ENCODE results near the gene C1QBP. TPM values are rescaled to one million over a fixed set of nuclear protein-coding genes. Genes with fewer than 3 reads are reported as not detected.

The C1QBP gene
- total and polyA plus RNA-seq, 2 of the 8 experiments (the other 6 are each of a cell fraction or from before 2014, with no cell fraction given), result 355 to 454 TPM

GRCh38 chr17:5468075-5468473, 29.1 kb upstream of the C1QBP start:
- H3K27ac ChIP-seq (ENCODE audit: low read depth, low read length), result peak overlapping the region; percentile 70
- H3K27me3 ChIP-seq (replicated peaks in 1 of 4; ENCODE audit: control insufficient read depth in 3 of 4, extremely low read depth in 1 of 4, insufficient read depth in 3 of 4, low read length in 3 of 4), result no peaks in the 10 kb centered on the region
- H3K4ac ChIP-seq (replicated peaks; ENCODE audit: insufficient read length, low read depth, low read length), result no peak overlapping the region
- 0 out of 2 replicates have a peak overlapping the region, but pooled peaks have one; percentile 25 for H2BK15ac ChIP-seq (ENCODE audit: low read length)
- H4K5ac ChIP-seq (ENCODE audit: insufficient read length, low read depth, low read length), result no peak overlapping the region
- H3K9ac ChIP-seq (replicated peaks in 1 of 4; ENCODE audit: extremely low read depth in 1 of 4, low read depth in 3 of 4, low read length in 3 of 4), result peak overlapping the region; percentile 86 to 95 (median 90)
- H3K14ac ChIP-seq (ENCODE audit: insufficient read length), result no peak overlapping the region
- H4K8ac ChIP-seq (ENCODE audit: extremely low read depth, insufficient read depth, low read length), result no peak overlapping the region
- CTCF ChIA-PET (ENCODE audit: partially characterized antibody), result interaction anchor here (0.6 to 1.2 kb wide), 3 partner anchors 17 to 963 kb away, joined by 3 to 4 read pairs (median 4); partner anchors contain the start of gene C1QBP
- peaks cover 3% of the 10 kb centered on the region; the same call in 1 of the 2 replicates for H3K79me1 ChIP-seq (ENCODE audit: low read depth, low read length)
- peaks cover 0 to 7% (median 4%) of the 10 kb centered on the region in 4 experiments; a peak in 4 of 8 replicates for H3K36me3 ChIP-seq (ENCODE audit: control insufficient read depth in 2 of 4, insufficient read depth in 4 of 4, low read length in 3 of 4)
- H3K18ac ChIP-seq (ENCODE audit: extremely low read depth, low read length), result no peak overlapping the region; the same call in 1 of the 2 replicates
- no peaks in the 10 kb centered on the region for H3K9me3 ChIP-seq (ENCODE audit: insufficient read depth in 2 of 2, low read depth in 1 of 2, low read length in 1 of 2)
- 1% methylated on average over 17 of the region's 17 CpGs; no CpG with 5 or more reads in 1 of the 2 experiments for WGBS, 2 experiments (ENCODE audit: extremely low coverage in 1 of 2, insufficient coverage in 1 of 2, insufficient read length in 1 of 2, insufficient replicate concordance in 2 of 2, low coverage in 1 of 2, low lambda C conversion rate in 2 of 2, missing lambda C conversion rate in 1 of 2)
- peak overlapping the region; percentile 69; the same call in 1 of the 2 replicates for H2BK5ac ChIP-seq (ENCODE audit: low read depth, low read length)
- no peak overlapping the region for H2BK20ac ChIP-seq (ENCODE audit: low read length)
- peaks cover 0 to 9% (median 6%) of the 10 kb centered on the region in 4 experiments; a peak in 3 of 7 replicates for H3K4me1 ChIP-seq (replicated peaks in 1 of 4; ENCODE audit: control insufficient read depth in 3 of 4, insufficient read depth in 4 of 4, low read length in 3 of 4)
- peak overlapping the region; percentile 13 for H3K56ac ChIP-seq (replicated peaks; ENCODE audit: insufficient read length, low read depth, low read length)
- H4K91ac ChIP-seq (replicated peaks; ENCODE audit: insufficient read length, low read length), result no peak overlapping the region
- no peak overlapping the region for H3K23ac ChIP-seq (ENCODE audit: insufficient read length)
- H2AK5ac ChIP-seq (ENCODE audit: low read depth, low read length), result peak overlapping the region; percentile 91; the same call in 1 of the 2 replicates
- H2AFZ ChIP-seq (ENCODE audit: low read length), result no peak overlapping the region; the same call in 1 of the 2 replicates
- FAIRE-seq (no peak), DNase-seq (ENCODE audit: low read depth in 1 of 2, low spot score in 2 of 2) (no peak)
- peak overlapping the region; percentile 89 to 91 for H3K4me2 ChIP-seq (ENCODE audit: insufficient read depth in 1 of 2, low read depth in 2 of 2, low read length in 2 of 2)
- peaks cover 46 to 56% of the 10 kb centered on the region in 2 experiments for H3K79me2 ChIP-seq (ENCODE audit: control insufficient read depth in 1 of 2, insufficient read depth in 2 of 2, low read length in 2 of 2)
- peak overlapping the region; percentile 98 to 100 (median 98) for H3K4me3 ChIP-seq (ENCODE audit: extremely low read depth in 1 of 4, insufficient read depth in 2 of 4, low read depth in 3 of 4, low read length in 4 of 4)
- H3K23me2 ChIP-seq (ENCODE audit: low read depth, low read length), result peaks cover 2% of the 10 kb centered on the region; the same call in 1 of the 2 replicates
- no peak overlapping the region for H2BK120ac ChIP-seq (replicated peaks; ENCODE audit: low read depth, low read length)
- peak overlapping the region; percentile 30; the same call in 1 of the 2 replicates for H2BK12ac ChIP-seq (ENCODE audit: low read depth, low read length)
- H4K20me1 ChIP-seq (replicated peaks in 1 of 2; ENCODE audit: control insufficient read depth in 1 of 2, insufficient read depth in 2 of 2, low read length in 2 of 2), result peaks cover 12 to 18% of the 10 kb centered on the region in 2 experiments
- POLR2A ChIA-PET (ENCODE audit: partially characterized antibody), result interaction anchor here (0.8 to 4.9 kb wide), 12 partner anchors 9 to 972 kb away, joined by 3 to 91 read pairs (median 5); partner anchors contain the start of genes C1QBP, DERL2, MIS12 and NUP88
- TF ChIP-seq SP2 (IDR thresholded peaks at IDR 0.05; ENCODE audit: low read length), result no peak
- TF ChIP-seq YY1 (IDR thresholded peaks at IDR 0.05; ENCODE audit: low read depth, low read length), result no peak
- no peak for TF ChIP-seq RFX5 (IDR thresholded peaks at IDR 0.05; ENCODE audit: borderline replicate concordance, low read depth, low read length)
- no peak for TF ChIP-seq NANOG (IDR thresholded peaks at IDR 0.05; ENCODE audit: insufficient read depth, low read depth, low read length, poor library complexity, severe bottlenecking)
- no peak for TF ChIP-seq CHD1 (IDR thresholded peaks at IDR 0.05; ENCODE audit: low read depth, low read length)
- TF ChIP-seq CHD2 (IDR thresholded peaks at IDR 0.05; ENCODE audit: low read length), result no peak
- TF ChIP-seq NRF1 (IDR thresholded peaks at IDR 0.05; ENCODE audit: low read depth, low read length), result no peak
- TF ChIP-seq BCL11A (IDR thresholded peaks at IDR 0.05; ENCODE audit: low read depth in 2 of 2, low read length in 2 of 2), result no peak
- TF ChIP-seq ZNF274 (IDR thresholded peaks at IDR 0.05; ENCODE audit: borderline replicate concordance, extremely low read depth, low read length), result no peak

All from H1 (cell line).